Thyroid gland (tissue), 4 donors: ENCODE data around the gene ZNF888. TPM values are rescaled to one million over a fixed set of nuclear protein-coding genes. Genes with fewer than 3 reads are reported as not detected.
"Not testable (repeated sequence)": the region's sequence is repeated elsewhere in the genome, so short reads cannot be mapped to it uniquely, and the experiment has no call there.

ENCODE experiments used
- DNase-seq, 2 donors: peaks; one replicate each; pipeline ENCODE4 v3.0.0-alpha.2; 2019
- H3K27ac ChIP-seq, 3 donors: fragments of 200-600 bp; sonication (generic); 1 replicate in 2 of 3; 2 replicates in 1 of 3; pipeline ENCODE4 v1.5.1; 2016 to 2019; ENCODE audit warnings: mild to moderate bottlenecking in 1 of 3, moderate library complexity in 1 of 3
- H3K27me3 ChIP-seq: fragments of 200-600 bp; sonication (generic); one replicate; pipeline ENCODE4 v1.5.1; 2019
- H3K36me3 ChIP-seq, 2 donors: fragments of 200-600 bp; sonication (generic); one replicate each; pipeline ENCODE4 v1.5.1; 2016 to 2019
- H3K4me1 ChIP-seq, 2 donors: fragments of 200-600 bp; sonication (generic); one replicate each; pipeline ENCODE4 v1.5.1; 2017 to 2019
- H3K4me3 ChIP-seq, 3 donors: fragments of 200-600 bp; sonication (generic); replicated peaks in 1 of 3; 1 replicate in 2 of 3; 2 replicates in 1 of 3; pipeline ENCODE4 v1.5.1; 2016; ENCODE audit warnings: mild to moderate bottlenecking in 1 of 3
- H3K9me3 ChIP-seq: fragments of 200-600 bp; sonication (generic); one replicate; pipeline ENCODE4 v1.5.1; 2017
- POLR2A ChIP-seq, 2 donors: fragments of 450-650 bp; IDR thresholded peaks; one replicate each; pipeline ENCODE4 v1.6.1; 2017; ENCODE audit warnings: antibody characterized with exemption in 2 of 2, mild to moderate bottlenecking in 2 of 2, moderate library complexity in 1 of 2
- WGBS, 2 donors: methylation state at CpG; one replicate each; pipeline ENCODE4 v1.1.5; 2017; 5-methylcytosine and 5-hydroxymethylcytosine counted together
- intact Hi-C: fragments of 100-400 bp; cut with DNase I; formaldehyde crosslinking; loops from one replicate; pipeline ENCODE4 v1.15.1; 2023
- total RNA-seq, 4 donors: library from RNA; depleted of rRNA; stranded (reverse); fragments of >200 nt; gene quantifications; one replicate each; pipeline ENCODE4 v1.2.3, GENCODE V29; 2016
- TF ChIP-seq, protein P1 (sequence below), 6 experiments: fragments of 200-600 bp in 3 of 6; fragments of 450-650 bp in 3 of 6; sonication (generic) in 3 of 6; IDR thresholded peaks; one replicate each; pipeline ENCODE4 v1.5.1; 2016 to 2019; ENCODE audit warnings: antibody characterized with exemption in 6 of 6, mild to moderate bottlenecking in 2 of 6, inconsistent platforms in 1 of 6, moderate library complexity in 1 of 6

The ZNF888 gene
- total RNA-seq, 4 donors from 2014 or later: 3.3 to 8.3 (median 6.8) TPM

DNA sequence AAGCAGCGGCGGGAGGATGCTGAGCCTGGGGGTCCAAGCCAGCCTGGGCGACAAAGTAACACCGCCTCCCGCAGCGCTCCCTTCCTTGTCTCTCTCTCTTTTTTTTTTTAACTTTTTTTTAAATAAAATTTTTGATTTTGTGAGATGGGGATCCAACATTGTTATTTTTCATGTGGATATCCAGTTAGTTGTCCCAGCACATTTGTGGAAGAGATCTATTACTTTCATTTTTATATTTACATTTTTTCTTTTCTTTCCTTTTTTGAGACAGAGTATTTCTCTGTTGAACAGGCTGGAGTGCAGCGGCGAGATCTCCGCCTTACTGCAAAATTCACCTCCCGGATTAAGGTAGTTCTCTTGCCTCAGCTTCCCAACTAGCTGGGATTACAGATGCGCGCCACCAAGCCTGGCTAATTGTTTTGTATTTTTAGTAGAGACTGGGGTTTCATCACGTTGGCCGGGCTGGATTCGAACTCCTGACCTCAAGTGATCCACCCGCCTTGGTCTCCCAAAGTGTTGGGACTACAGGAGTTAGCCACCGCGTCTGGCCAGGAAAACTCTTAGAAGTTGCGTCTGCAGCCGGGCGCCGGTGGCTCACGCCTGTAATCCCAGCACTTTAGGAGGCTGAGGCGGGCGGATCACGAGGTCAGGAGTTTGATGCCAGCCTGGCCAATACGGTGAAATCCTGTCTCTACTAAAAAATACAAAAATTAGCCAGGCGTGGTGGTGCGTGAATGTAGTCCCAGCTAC is 20.1 kb upstream of the ZNF888 start:
- intact Hi-C loops: no loop called here
- 62% methylated on average over 29 of the region's 29 CpGs for WGBS, 2 donors
- Histone ChIP-seq H3K36me3 (no peaks in the 10 kb centered on the region), H3K27me3 (no peaks in the 10 kb centered on the region), H3K4me1 (peaks cover 10 to 11% of the 10 kb centered on the region in 2 donors), H3K4me3 (peak overlapping the region in 2 of 3 donors; percentile 62 to 68), H3K9me3 (no peaks in the 10 kb centered on the region), H3K27ac (peak overlapping the region; percentile 39 to 72 (median 50))
- DNase-seq: no peak
- TF ChIP-seq, protein P1, sequence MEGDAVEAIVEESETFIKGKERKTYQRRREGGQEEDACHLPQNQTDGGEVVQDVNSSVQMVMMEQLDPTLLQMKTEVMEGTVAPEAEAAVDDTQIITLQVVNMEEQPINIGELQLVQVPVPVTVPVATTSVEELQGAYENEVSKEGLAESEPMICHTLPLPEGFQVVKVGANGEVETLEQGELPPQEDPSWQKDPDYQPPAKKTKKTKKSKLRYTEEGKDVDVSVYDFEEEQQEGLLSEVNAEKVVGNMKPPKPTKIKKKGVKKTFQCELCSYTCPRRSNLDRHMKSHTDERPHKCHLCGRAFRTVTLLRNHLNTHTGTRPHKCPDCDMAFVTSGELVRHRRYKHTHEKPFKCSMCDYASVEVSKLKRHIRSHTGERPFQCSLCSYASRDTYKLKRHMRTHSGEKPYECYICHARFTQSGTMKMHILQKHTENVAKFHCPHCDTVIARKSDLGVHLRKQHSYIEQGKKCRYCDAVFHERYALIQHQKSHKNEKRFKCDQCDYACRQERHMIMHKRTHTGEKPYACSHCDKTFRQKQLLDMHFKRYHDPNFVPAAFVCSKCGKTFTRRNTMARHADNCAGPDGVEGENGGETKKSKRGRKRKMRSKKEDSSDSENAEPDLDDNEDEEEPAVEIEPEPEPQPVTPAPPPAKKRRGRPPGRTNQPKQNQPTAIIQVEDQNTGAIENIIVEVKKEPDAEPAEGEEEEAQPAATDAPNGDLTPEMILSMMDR (IDR thresholded peaks at IDR 0.05): no peak
- no peak for TF ChIP-seq POLR2A (IDR thresholded peaks at IDR 0.05)

DNA sequence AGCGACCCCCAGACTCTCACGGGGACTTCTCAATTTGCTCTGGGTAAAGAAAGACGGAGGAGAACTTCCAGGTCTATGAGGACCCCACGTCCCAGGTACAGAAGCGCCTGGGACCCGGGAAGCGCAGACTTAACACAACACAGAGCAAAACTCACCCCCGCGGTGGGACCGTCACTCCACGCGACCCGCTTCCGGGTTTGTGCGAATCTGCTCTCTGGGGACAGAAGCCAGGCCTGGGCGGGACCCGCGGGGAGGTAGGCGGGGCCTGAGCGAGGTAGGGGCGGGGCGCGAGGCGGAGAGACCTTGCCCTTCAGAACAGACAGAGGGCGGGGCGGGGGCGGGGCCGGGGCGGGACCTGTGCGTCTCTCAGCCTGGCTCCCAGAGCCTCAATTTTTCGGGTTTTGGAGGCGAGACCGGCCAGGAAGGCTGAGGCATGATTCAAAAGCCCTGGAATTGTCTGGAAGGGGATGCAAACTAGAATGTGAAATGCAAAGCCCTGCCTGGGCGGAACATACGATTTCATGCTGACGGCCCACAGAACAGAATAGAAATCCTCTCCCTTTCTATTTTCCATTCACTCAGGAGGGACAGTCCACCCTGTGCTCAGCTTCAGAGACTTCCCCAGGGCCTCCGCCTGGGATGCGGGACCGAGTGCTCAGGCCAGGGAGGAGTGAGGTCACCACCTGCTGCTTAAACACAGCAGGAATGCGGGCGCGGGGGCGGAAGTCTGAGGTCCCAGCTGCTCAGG is 19.3 kb upstream of the ZNF888 start:
- WGBS, 2 donors: 0 to 1% methylated on average over 17 to 31 of the region's 43 CpGs

DNA sequence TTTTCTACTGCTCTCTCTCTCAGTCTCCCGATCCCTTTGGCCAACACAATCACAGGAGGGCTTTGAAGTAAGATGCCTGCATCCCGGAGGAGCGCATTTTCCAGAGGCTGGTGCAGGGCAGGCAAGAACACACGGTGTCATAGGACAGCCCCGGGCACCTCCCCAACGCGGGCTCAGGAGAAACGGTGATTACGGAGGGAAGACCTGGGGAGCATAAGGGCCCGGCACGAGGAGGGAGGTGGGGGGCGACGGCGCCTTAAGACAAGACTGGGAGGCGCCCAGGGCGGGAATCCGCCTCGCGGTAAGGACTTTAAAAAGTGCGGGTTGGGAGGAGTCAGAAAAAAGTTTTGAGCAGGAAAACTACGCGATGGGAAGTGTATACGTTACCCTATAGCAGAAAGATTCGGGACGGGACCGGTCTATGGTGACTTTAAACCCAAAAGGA is 18.7 kb upstream of the ZNF888 start:
- H3K4me1 ChIP-seq: peaks cover 10 to 11% of the 10 kb centered on the region in 2 donors
- H3K9me3 ChIP-seq: no peaks in the 10 kb centered on the region
- intact Hi-C loops: no loop called here
- peak overlapping the region; percentile 39 to 72 (median 51) for H3K27ac ChIP-seq
- H3K36me3 ChIP-seq: no peaks in the 10 kb centered on the region
- H3K27me3 ChIP-seq: no peaks in the 10 kb centered on the region
- 0% methylated on average over 26 of the region's 26 CpGs for WGBS, 2 donors
- DNase-seq: peak; percentile 32 to 43
- H3K4me3 ChIP-seq: peak overlapping the region in 2 of 3 donors; percentile 62 to 87
- no peak for TF ChIP-seq POLR2A (IDR thresholded peaks at IDR 0.05)
- TF ChIP-seq, protein P1 (IDR thresholded peaks at IDR 0.05): no peak

More for the DNA sequence above, 19.3 kb upstream of the ZNF888 start:
- H3K27me3 ChIP-seq: no peaks in the 10 kb centered on the region
- peak overlapping the region; percentile 39 to 72 (median 51) for H3K27ac ChIP-seq
- intact Hi-C loops: no loop called here
- TF ChIP-seq, protein P1 (IDR thresholded peaks at IDR 0.05): no peak
- peak in 1 of 2 donors; percentile 73 for TF ChIP-seq POLR2A (IDR thresholded peaks at IDR 0.05)
- peaks cover 10 to 11% of the 10 kb centered on the region in 2 donors for H3K4me1 ChIP-seq
- DNase-seq: peak; percentile 90 to 93
- H3K36me3 ChIP-seq: no peaks in the 10 kb centered on the region
- peak overlapping the region in 2 of 3 donors; percentile 62 to 87 for H3K4me3 ChIP-seq
- no peaks in the 10 kb centered on the region for H3K9me3 ChIP-seq

DNA sequence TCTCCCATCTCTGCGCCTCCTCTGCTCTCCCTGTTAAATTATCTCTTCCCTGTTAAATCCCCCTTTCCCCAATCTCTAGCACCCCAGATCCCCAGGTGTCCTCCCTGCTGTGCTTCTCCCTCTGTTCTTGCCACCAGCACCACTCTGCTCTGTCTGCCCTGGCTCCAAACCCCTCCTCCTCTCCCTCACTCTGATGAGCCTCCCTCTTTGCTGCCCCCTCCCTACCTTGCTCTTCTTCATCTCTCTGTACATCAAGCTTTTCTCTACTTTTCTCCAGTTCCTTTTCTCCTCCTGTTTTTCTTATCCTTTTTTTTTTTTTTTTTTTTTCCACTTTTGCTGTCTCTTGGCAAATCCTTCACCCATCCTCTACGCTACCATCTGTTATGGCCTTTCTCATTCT is 18.3 kb upstream of the ZNF888 start:
- DNase-seq, H3K27ac ChIP-seq, H3K9me3 ChIP-seq, H3K27me3 ChIP-seq, intact Hi-C loops, H3K36me3 ChIP-seq: not testable (repeated sequence)
- 48 to 55% methylated on average over 2 of the region's 2 CpGs for WGBS, 2 donors
- Histone ChIP-seq H3K4me1 (peaks cover 10 to 11% of the 10 kb centered on the region in 2 donors), H3K4me3 (peak overlapping the region in 2 of 3 donors; percentile 62 to 87)

DNA sequence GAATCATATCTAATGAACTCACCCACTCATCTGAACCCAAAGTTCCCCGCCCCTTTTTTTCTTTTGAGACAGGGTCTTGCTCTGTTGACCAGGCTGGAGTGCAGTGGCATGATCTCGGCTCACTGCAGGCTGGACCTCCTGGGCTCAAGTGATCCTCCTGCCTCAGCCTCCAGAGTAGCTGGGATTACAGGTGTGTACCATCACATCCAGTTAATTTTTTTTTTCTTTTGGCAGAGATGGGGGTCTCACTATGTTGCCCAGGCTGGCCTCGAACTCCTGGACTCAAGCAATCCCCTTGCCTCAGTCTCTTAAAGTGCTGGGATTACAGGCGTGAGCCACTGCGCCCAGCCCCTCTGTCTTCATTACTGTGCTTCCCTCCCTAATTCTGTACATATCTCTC is 17.7 kb upstream of the ZNF888 start:
- H3K27ac ChIP-seq, DNase-seq, H3K9me3 ChIP-seq, H3K4me1 ChIP-seq, H3K27me3 ChIP-seq, H3K4me3 ChIP-seq, H3K36me3 ChIP-seq, intact Hi-C loops: not testable (repeated sequence)
- WGBS, 2 donors: 90 to 91% methylated on average over 5 of the region's 5 CpGs

DNA sequence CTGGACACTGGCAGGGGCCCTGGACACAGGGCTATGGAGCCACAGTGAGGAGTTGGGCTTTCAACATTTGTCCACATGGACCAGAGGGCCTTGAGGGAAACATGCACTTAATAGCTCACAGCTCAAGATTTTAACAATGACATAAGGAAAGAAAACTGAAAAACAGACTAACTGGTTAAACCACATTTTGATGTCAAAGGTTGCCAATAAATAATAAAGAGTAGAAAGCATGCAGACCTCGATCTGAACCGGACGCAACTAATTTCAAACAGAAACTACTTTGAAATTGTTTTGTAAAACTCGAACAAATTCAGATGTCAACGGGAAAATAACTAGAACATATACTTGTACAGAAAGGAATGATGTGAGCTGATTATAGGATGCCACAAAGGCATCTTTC is 15.5 kb upstream of the ZNF888 start:
- WGBS, 2 donors: 64 to 67% methylated on average over 5 of the region's 5 CpGs
- Histone ChIP-seq H3K27me3 (no peaks in the 10 kb centered on the region), H3K4me3 (no peak overlapping the region), H3K27ac (no peak overlapping the region), H3K4me1 (peaks cover 7 to 9% of the 10 kb centered on the region in 2 donors), H3K36me3 (no peaks in the 10 kb centered on the region), H3K9me3 (no peaks in the 10 kb centered on the region)
- DNase-seq: no peak
- intact Hi-C loops: no loop called here
- TF ChIP-seq, protein P1 (IDR thresholded peaks at IDR 0.05): no peak
- TF ChIP-seq POLR2A (IDR thresholded peaks at IDR 0.05): no peak
